BLaER1 (cell line): ENCODE results near the gene THAP7.
"Not testable (repeated sequence)": the region's sequence is repeated elsewhere in the genome, so short reads cannot be mapped to it uniquely, and the experiment has no call there.

Experiments
- H3K27ac ChIP-seq: shearing (Covaris generic); formaldehyde crosslinking; 2 replicates; pipeline ENCODE4 v1.8.1; 2022
- H3K27me3 ChIP-seq: shearing (Covaris generic); formaldehyde crosslinking; 2 replicates; pipeline ENCODE4 v1.8.1; 2022
- H3K36me3 ChIP-seq: shearing (Covaris generic); formaldehyde crosslinking; 2 replicates; pipeline ENCODE4 v1.8.1; 2022
- H3K4me1 ChIP-seq: shearing (Covaris generic); formaldehyde crosslinking; 2 replicates; pipeline ENCODE4 v1.8.1; 2022
- H3K4me2 ChIP-seq: shearing (Covaris generic); formaldehyde crosslinking; 2 replicates; pipeline ENCODE4 v1.8.1; 2022
- H3K4me3 ChIP-seq: shearing (Covaris generic); formaldehyde crosslinking; 2 replicates; pipeline ENCODE4 v1.8.1; 2022
- H3K9ac ChIP-seq: shearing (Covaris generic); formaldehyde crosslinking; 2 replicates; pipeline ENCODE4 v1.8.1; 2022
- H3K9me3 ChIP-seq: shearing (Covaris generic); formaldehyde crosslinking; 2 replicates; pipeline ENCODE4 v1.8.1; 2022
- H4K20me1 ChIP-seq: shearing (Covaris generic); formaldehyde crosslinking; 2 replicates; pipeline ENCODE4 v1.8.1; 2022
- Cebpa-rat ChIP-seq: shearing (Covaris generic); IDR thresholded peaks from 2 replicates; pipeline ENCODE4 v1.8.1; 2022

THAP7 gene, protein sequence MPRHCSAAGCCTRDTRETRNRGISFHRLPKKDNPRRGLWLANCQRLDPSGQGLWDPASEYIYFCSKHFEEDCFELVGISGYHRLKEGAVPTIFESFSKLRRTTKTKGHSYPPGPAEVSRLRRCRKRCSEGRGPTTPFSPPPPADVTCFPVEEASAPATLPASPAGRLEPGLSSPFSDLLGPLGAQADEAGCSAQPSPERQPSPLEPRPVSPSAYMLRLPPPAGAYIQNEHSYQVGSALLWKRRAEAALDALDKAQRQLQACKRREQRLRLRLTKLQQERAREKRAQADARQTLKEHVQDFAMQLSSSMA

DNA sequence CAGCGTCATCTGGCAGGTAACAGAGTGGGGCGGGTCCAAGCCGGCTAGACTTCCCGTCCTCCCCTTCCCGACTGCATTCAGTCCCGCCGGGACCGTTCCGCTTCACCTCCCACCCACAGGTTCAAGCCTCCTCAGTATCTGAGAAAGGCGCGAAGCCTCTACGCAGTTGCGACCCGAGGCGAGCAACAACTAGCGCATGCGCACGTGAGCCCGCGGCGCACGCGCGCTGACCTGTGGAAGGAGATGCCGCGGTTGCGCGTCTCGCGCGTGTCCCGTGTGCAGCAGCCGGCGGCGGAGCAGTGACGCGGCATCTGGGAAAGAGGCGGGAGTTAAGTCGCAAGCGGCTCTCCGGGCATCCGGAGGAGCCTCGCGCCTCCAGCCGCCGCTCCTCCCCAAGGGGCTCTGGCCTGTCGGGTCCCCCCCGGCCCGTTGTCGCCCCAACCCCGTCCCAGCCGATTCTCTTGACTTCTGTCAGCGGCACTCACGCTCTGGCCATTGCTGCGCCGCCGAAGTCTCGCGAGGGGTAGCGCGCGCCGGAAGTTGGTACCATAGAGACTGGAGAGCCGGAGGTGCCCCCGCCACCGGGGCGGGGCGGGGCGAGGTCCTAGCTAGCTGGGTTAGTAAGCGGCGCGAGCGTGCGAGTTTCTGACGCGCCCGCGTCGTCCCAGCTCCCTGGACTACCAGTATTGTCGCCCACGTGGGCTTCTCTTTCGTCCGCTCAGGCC is at the start of gene THAP7:
Gene THAP7 (minus strand): TSS at position 518 of the 725 bp plus-strand sequence. CDS start 207 bp downstream, at position 311.
- peak within 1 kb of the TSS; percentile 90 for H3K9ac ChIP-seq
- no peaks in the 10 kb centered on the region for H3K9me3 ChIP-seq
- peak within 1 kb of the TSS; percentile 92 for H3K27ac ChIP-seq
- peak within 1 kb of the TSS; percentile 100 for H3K4me2 ChIP-seq
- peaks cover 44% of the 10 kb centered on the region for H4K20me1 ChIP-seq
- peaks cover 38% of the 10 kb centered on the region for H3K36me3 ChIP-seq
- peak within 1 kb of the TSS; percentile 79 for H3K4me3 ChIP-seq
- no peaks in the 10 kb centered on the region for H3K27me3 ChIP-seq
- no peak for TF ChIP-seq Cebpa-rat
- peaks cover 34% of the 10 kb centered on the region for H3K4me1 ChIP-seq

- Histone ChIP-seq H3K27me3 (no peaks in the 10 kb centered on the region), H3K9ac (no peak overlapping the region), H4K20me1 (no peaks in the 10 kb centered on the region), H3K4me3 (no peak overlapping the region), H3K4me2 (peak overlapping the region; percentile 44), H3K36me3 (no peaks in the 10 kb centered on the region), H3K4me1 (peaks cover 46% of the 10 kb centered on the region), H3K27ac (no peak overlapping the region), H3K9me3 (no peaks in the 10 kb centered on the region)
- no peak for TF ChIP-seq Cebpa-rat
These were observed 49.4 kb upstream of the THAP7 start for GRCh38 chr22:21051145-21051830.

- not testable (repeated sequence) for H3K4me2 ChIP-seq, H3K4me3 ChIP-seq, H4K20me1 ChIP-seq, H3K9me3 ChIP-seq, H3K27me3 ChIP-seq, H3K36me3 ChIP-seq, H3K27ac ChIP-seq, H3K9ac ChIP-seq
- peaks cover 45% of the 10 kb centered on the region for H3K4me1 ChIP-seq
These were observed 47.0 kb upstream of the THAP7 start for GRCh38 chr22:21048965-21049364.

DNA sequence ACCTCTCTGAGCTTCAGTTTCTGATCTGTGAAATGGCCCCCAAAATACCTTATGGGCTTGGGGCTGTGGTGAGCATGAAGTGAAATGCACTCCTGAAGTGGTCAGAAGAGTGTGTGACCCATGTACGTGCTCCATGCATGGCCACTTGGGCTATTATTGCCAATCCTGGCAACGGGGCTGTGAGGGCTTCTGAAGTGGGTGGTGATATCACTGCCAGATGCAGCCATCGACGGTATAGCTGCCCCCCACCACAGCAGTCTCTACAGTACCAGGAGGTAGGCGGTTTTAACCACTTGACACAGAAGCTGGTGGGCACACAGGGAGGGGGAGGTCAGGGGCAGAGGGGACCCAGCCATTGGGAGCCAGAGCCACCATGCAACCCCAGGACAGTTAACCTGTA is 46.5 kb upstream of the THAP7 start:
- not testable (repeated sequence) for H4K20me1 ChIP-seq, H3K4me3 ChIP-seq, H3K27me3 ChIP-seq, H3K9me3 ChIP-seq, H3K27ac ChIP-seq, H3K9ac ChIP-seq, H3K36me3 ChIP-seq, H3K4me2 ChIP-seq
- peaks cover 45% of the 10 kb centered on the region for H3K4me1 ChIP-seq

- Histone ChIP-seq H3K4me3 (no peak overlapping the region), H3K9ac (no peak overlapping the region), H3K4me1 (peaks cover 44% of the 10 kb centered on the region), H3K36me3 (no peaks in the 10 kb centered on the region), H3K27ac (no peak overlapping the region), H3K9me3 (no peaks in the 10 kb centered on the region), H3K4me2 (no peak overlapping the region), H3K27me3 (no peaks in the 10 kb centered on the region), H4K20me1 (peaks cover 6% of the 10 kb centered on the region; the same call in 1 of the 2 replicates)
- TF ChIP-seq Cebpa-rat: no peak
These were observed 45.8 kb upstream of the THAP7 start for GRCh38 chr22:21047730-21048129.

DNA sequence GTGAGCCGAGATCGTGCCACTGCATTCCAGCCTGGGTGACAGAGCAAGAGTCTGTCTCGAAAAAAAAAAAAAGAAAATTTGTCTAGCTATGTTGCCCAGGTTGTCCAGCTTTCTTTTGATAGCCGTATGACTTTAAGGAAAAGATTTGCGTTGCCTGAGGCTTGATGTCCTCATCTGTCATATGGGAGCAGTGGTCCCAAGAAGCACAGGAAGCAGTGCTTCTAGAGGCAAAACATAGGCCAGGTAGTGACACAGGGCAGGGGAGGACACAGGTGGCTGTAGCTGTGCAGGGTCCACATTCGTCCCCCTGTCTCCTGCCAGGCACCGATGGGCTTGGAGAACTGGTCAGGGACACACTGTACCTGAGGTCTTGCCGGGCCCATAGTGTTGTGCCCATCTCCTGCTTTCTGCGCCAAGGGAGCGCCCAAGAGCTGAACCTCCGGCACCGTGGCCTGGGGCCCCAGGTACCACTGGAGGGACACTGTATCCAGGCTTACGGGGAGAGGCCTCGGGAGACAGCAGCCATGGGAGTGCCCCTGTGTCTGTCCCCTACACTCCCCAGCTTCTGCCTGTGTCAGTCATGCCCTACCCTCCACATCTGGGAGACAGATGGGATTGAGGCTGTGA is 45.2 kb upstream of the THAP7 start:
- no peak overlapping the region for H3K27ac ChIP-seq

GRCh38 chr22:21045585-21046294 is 43.8 kb upstream of the THAP7 start, which contains the start of gene LRRC74B:
LRRC74B (plus strand) TSS chr22:21045946; CDS start chr22:21045987, 41 bp downstream.
- no peaks in the 10 kb centered on the region for H3K27me3 ChIP-seq
- peak within 1 kb of the TSS; percentile 40; the same call in 1 of the 2 replicates for H3K9ac ChIP-seq
- H3K4me2 ChIP-seq: peak within 1 kb of the TSS; percentile 86
- H3K4me1 ChIP-seq: peaks cover 29% of the 10 kb centered on the region
- no peaks in the 10 kb centered on the region for H3K9me3 ChIP-seq
- no peak for TF ChIP-seq Cebpa-rat
- H3K27ac ChIP-seq: no peak within 1 kb of the TSS
- peaks cover 6% of the 10 kb centered on the region; the same call in 1 of the 2 replicates for H4K20me1 ChIP-seq
- no peaks in the 10 kb centered on the region for H3K36me3 ChIP-seq
- peak within 1 kb of the TSS; percentile 42 for H3K4me3 ChIP-seq

More for the DNA sequence above, 45.2 kb upstream of the THAP7 start:
- no peak overlapping the region for H3K4me3 ChIP-seq
- no peak for TF ChIP-seq Cebpa-rat
- no peak overlapping the region for H3K9ac ChIP-seq
- no peaks in the 10 kb centered on the region for H3K27me3 ChIP-seq
- peaks cover 6% of the 10 kb centered on the region; the same call in 1 of the 2 replicates for H4K20me1 ChIP-seq
- H3K4me2 ChIP-seq: no peak overlapping the region
- H3K4me1 ChIP-seq: peaks cover 43% of the 10 kb centered on the region
- H3K36me3 ChIP-seq: no peaks in the 10 kb centered on the region
- no peaks in the 10 kb centered on the region for H3K9me3 ChIP-seq

DNA sequence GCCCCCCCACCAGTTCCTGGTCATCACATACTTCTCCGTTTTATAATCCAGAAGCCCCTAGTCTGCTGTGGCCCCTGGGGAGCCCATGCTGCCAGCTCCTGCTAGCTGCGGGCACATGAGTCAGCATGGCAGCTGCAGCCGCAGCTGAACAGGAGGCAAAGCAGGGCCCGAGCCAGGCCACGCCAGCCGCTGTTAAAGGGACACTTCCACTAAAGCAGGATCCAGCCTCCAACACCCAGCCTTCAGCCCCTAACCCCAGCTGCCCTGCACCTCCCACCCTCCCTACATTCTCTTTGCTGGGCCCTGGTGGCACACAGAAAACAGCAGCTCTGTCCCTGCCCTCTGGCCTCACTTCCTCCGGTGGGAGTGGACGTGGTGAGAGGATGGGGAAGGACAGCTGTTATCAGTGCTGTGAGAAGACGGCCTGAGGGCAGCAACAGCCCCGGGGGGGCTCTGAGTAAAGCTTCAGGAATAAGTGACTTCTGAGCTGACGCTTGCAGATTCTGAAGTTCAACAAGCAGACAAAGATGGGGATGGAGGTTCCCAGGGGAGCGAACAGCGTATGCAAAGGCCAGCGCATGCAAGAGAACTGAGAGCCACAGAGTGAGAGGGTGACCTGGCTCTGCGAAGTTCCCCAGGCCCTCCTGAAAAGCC is 43.1 kb upstream of the THAP7 start:
- Histone ChIP-seq H4K20me1 (peaks cover 6% of the 10 kb centered on the region; the same call in 1 of the 2 replicates), H3K27ac (no peak overlapping the region), H3K36me3 (no peaks in the 10 kb centered on the region), H3K27me3 (no peaks in the 10 kb centered on the region), H3K4me2 (peak overlapping the region; percentile 86), H3K4me3 (peak overlapping the region; percentile 42), H3K4me1 (peaks cover 29% of the 10 kb centered on the region), H3K9me3 (no peaks in the 10 kb centered on the region), H3K9ac (peak overlapping the region; percentile 40; the same call in 1 of the 2 replicates)
- no peak for TF ChIP-seq Cebpa-rat
